Trophoblast cell (in vitro differentiated cells and primary cell): ENCODE data around the gene STAB2.
"Not testable (repeated sequence)": the region's sequence is repeated elsewhere in the genome, so short reads cannot be mapped to it uniquely, and the experiment has no call there.

Experiments
- DNase-seq, 2 donors: peaks; one replicate each; pipeline ENCODE4 v3.0.0-alpha.2; 2016
- H2AFZ ChIP-seq: 2 replicates; pipeline ENCODE4 v1.6.1; 2013; ENCODE audit warnings: low read length, moderate library complexity, mild to moderate bottlenecking; ENCODE audit not compliant: insufficient read depth, poor library complexity
- H2AK5ac ChIP-seq: 2 replicates; pipeline ENCODE4 v1.6.1; 2013; ENCODE audit warnings: mild to moderate bottlenecking, low read length
- H2BK120ac ChIP-seq: 2 replicates; pipeline ENCODE4 v1.6.1; 2013; ENCODE audit warnings: low read length, mild to moderate bottlenecking, moderate library complexity; ENCODE audit not compliant: insufficient read depth, poor library complexity
- H2BK12ac ChIP-seq: 2 replicates; pipeline ENCODE4 v1.6.1; 2013; ENCODE audit warnings: mild to moderate bottlenecking, low read length, moderate library complexity
- H2BK5ac ChIP-seq: 2 replicates; pipeline ENCODE4 v1.6.1; 2013; ENCODE audit warnings: low read length, low read depth, moderate library complexity, mild to moderate bottlenecking; ENCODE audit not compliant: poor library complexity
- H3K14ac ChIP-seq: 2 replicates; pipeline ENCODE4 v1.6.1; 2013; ENCODE audit warnings: mild to moderate bottlenecking, low read length
- H3K18ac ChIP-seq: 2 replicates; pipeline ENCODE4 v1.6.1; 2013; ENCODE audit warnings: mild to moderate bottlenecking, low read length
- H3K23ac ChIP-seq: 2 replicates; pipeline ENCODE4 v1.6.1; 2013; ENCODE audit warnings: low read length
- H3K27ac ChIP-seq: 2 replicates; pipeline ENCODE4 v1.5.1; 2013; ENCODE audit warnings: low read depth, mild to moderate bottlenecking, inconsistent platforms, low read length, moderate library complexity
- H3K27me3 ChIP-seq: 2 replicates; pipeline ENCODE4 v1.6.1; 2013; ENCODE audit warnings: inconsistent platforms, mild to moderate bottlenecking, low read length, moderate library complexity; ENCODE audit not compliant: insufficient read depth
- H3K36me3 ChIP-seq, 2 experiments: 1 replicate in 1 of 2; 2 replicates in 1 of 2; pipeline ENCODE4 v1.6.1; 2013; ENCODE audit warnings: low read length in 2 of 2, mild to moderate bottlenecking in 2 of 2, moderate library complexity in 1 of 2; ENCODE audit not compliant: insufficient read depth in 2 of 2, control insufficient read depth in 1 of 2
- H3K4ac ChIP-seq: 2 replicates; pipeline ENCODE4 v1.6.1; 2013; ENCODE audit warnings: low read depth, mild to moderate bottlenecking, low read length, moderate library complexity
- H3K4me1 ChIP-seq, 2 experiments: 1 replicate in 1 of 2; 2 replicates in 1 of 2; pipeline ENCODE4 v1.6.1; 2013; ENCODE audit warnings: low read length in 2 of 2, mild to moderate bottlenecking in 2 of 2, moderate library complexity in 1 of 2; ENCODE audit not compliant: insufficient read depth in 2 of 2, control insufficient read depth in 1 of 2
- H3K4me2 ChIP-seq: 2 replicates; pipeline ENCODE4 v1.6.1; 2013; ENCODE audit warnings: inconsistent platforms, mild to moderate bottlenecking, low read length, moderate library complexity
- H3K4me3 ChIP-seq: 2 replicates; pipeline ENCODE4 v1.5.1; 2013; ENCODE audit warnings: mild to moderate bottlenecking, low read depth, low read length, inconsistent platforms
- H3K79me1 ChIP-seq: one replicate; pipeline ENCODE4 v1.6.1; 2013; ENCODE audit warnings: low read length
- H3K79me2 ChIP-seq: 2 replicates; pipeline ENCODE4 v1.6.1; 2013; ENCODE audit warnings: low read length, mild to moderate bottlenecking; ENCODE audit not compliant: control insufficient read depth, insufficient read depth, poor library complexity
- H3K9ac ChIP-seq: 2 replicates; pipeline ENCODE4 v1.6.1; 2013; ENCODE audit warnings: mild to moderate bottlenecking, low read length
- H3K9me3 ChIP-seq: 2 replicates; pipeline ENCODE4 v1.6.1; 2013; ENCODE audit warnings: low read depth, mild to moderate bottlenecking, control low read depth, inconsistent platforms, low read length; ENCODE audit not compliant: insufficient read depth
- H4K12ac ChIP-seq: 2 replicates; pipeline ENCODE4 v1.6.1; 2013; ENCODE audit warnings: low read depth, mild to moderate bottlenecking, low read length, moderate library complexity
- H4K8ac ChIP-seq: 2 replicates; pipeline ENCODE4 v1.6.1; 2013; ENCODE audit warnings: low read depth, mild to moderate bottlenecking, low read length, moderate library complexity
- H4K91ac ChIP-seq: one replicate; pipeline ENCODE4 v1.6.1; 2013; ENCODE audit warnings: low read depth, mild to moderate bottlenecking, low read length, moderate library complexity
- WGBS: extraction: QIAGEN DNeasy Blood & Tissue Kit; methylation state at CpG from one replicate; pipeline ENCODE4 v1.1.7; 2013; ENCODE audit warnings: missing lambda C conversion rate; ENCODE audit not compliant: insufficient read length, insufficient coverage; ENCODE audit errors: extremely low coverage; 5-methylcytosine and 5-hydroxymethylcytosine counted together

The STAB2 gene

DNA sequence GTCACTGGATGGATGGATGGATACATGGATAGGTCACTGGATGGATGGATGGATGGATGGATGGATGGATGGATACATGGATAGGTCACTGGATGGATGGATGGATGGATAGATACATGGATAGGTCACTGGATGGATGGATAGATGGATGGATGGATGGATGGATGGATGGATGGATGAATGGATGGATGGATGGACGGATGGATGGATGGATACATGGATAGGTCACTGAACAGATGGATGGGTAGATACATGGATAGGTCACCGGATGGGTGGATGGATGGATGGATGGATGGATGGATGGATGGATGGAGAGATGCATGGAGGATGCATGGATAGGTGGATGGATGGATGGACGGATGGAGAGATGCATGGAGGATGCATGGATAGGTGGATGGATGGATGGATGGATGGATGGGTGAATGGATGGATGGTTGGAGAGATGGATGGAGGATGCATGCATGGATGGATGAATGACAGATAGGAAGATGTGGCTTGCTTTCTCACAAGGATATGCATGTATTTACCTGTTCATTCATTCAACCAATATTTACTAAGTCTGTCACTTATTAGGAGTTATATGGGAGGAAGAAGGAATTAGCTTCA is 66.6 kb downstream of the STAB2 start:
- H3K27ac ChIP-seq, H2AK5ac ChIP-seq, H4K12ac ChIP-seq, H4K8ac ChIP-seq, H2BK120ac ChIP-seq, H2BK5ac ChIP-seq, H3K14ac ChIP-seq, H3K79me1 ChIP-seq, H3K18ac ChIP-seq, H3K4me2 ChIP-seq, H3K9me3 ChIP-seq, H3K36me3 ChIP-seq, DNase-seq, H3K27me3 ChIP-seq, H3K4ac ChIP-seq, H2BK12ac ChIP-seq, H3K9ac ChIP-seq, H4K91ac ChIP-seq, H3K23ac ChIP-seq, H2AFZ ChIP-seq, H3K79me2 ChIP-seq, H3K4me3 ChIP-seq: not testable (repeated sequence)
- H3K4me1 ChIP-seq = peaks cover 14 to 19% of the 10 kb centered on the region in 2 experiments
- no CpG with 5 or more reads among the region's 3 CpGs for WGBS

DNA sequence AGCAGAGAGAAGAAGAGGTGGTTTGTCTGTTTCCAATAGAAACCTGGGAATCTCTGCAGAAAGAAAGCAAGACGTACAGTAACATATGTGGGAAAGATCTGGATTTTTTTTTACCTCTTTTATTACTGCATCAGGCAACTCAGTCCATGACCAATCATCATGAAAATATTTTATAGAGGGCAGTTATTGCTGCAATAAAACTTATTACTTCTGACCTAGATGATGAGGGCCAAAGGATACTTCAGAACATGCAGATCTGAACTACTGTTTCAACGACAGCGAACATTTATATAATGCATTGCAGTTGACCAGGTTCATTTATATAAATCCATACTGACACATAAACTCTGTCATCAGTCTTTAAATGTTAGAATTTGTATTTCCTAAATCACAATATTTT is 67.7 kb downstream of the STAB2 start:
- Histone ChIP-seq H2AFZ (no peak overlapping the region), H4K91ac (no peak overlapping the region), H3K79me1 (peaks cover 3% of the 10 kb centered on the region), H3K4me3 (no peak overlapping the region), H3K79me2 (no peaks in the 10 kb centered on the region), H3K23ac (no peak overlapping the region), H4K8ac (no peak overlapping the region), H3K4me1 (peaks cover 9 to 11% of the 10 kb centered on the region in 2 experiments), H3K4ac (no peak overlapping the region), H3K14ac (no peak overlapping the region), H2BK5ac (no peak overlapping the region), H3K27ac (no peak overlapping the region), H4K12ac (no peak overlapping the region), H3K18ac (no peak overlapping the region), H3K36me3 (no peaks in the 10 kb centered on the region), H3K9ac (no peak overlapping the region), H3K4me2 (no peak overlapping the region), H2BK120ac (no peak overlapping the region), H3K27me3 (no peaks in the 10 kb centered on the region), H2BK12ac (no peak overlapping the region), H2AK5ac (no peak overlapping the region), H3K9me3 (no peaks in the 10 kb centered on the region)
- no peak for DNase-seq
- WGBS = no CpG with 5 or more reads among the region's 3 CpGs

DNA sequence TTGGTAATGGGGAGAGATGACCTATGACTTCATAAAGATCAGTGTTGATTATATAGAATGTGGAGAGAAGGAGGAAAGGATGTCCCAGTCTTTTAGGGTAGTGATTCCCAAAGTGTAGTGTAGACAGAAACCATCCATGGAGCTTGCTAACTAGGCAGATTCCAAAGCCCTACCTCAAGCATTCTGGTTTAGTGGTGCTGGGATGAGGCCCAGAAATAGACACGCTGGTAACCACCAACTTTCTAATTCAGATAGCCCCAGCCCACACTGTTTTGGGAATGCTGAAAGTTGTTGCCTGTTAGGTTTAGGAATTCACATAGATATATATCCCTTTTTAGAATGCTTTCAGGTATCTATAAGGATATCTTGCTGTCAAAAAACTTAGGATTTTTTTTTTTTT is 69.2 kb downstream of the STAB2 start:
- Histone ChIP-seq H3K9ac (no peak overlapping the region), H4K91ac (no peak overlapping the region), H3K36me3 (no peaks in the 10 kb centered on the region), H3K79me1 (no peaks in the 10 kb centered on the region), H3K4ac (no peak overlapping the region), H3K9me3 (no peaks in the 10 kb centered on the region), H2AFZ (no peak overlapping the region), H3K18ac (no peak overlapping the region), H3K4me3 (no peak overlapping the region), H3K79me2 (no peaks in the 10 kb centered on the region), H2BK12ac (no peak overlapping the region), H2AK5ac (no peak overlapping the region), H3K14ac (no peak overlapping the region), H3K23ac (no peak overlapping the region), H3K27ac (no peak overlapping the region), H3K27me3 (no peaks in the 10 kb centered on the region), H2BK120ac (no peak overlapping the region), H4K8ac (no peak overlapping the region), H3K4me2 (no peak overlapping the region), H2BK5ac (no peak overlapping the region), H4K12ac (no peak overlapping the region), H3K4me1 (peaks cover 5 to 7% of the 10 kb centered on the region in 2 experiments)
- no peak for DNase-seq
- WGBS = no CpG with 5 or more reads among the region's 1 CpG

DNA sequence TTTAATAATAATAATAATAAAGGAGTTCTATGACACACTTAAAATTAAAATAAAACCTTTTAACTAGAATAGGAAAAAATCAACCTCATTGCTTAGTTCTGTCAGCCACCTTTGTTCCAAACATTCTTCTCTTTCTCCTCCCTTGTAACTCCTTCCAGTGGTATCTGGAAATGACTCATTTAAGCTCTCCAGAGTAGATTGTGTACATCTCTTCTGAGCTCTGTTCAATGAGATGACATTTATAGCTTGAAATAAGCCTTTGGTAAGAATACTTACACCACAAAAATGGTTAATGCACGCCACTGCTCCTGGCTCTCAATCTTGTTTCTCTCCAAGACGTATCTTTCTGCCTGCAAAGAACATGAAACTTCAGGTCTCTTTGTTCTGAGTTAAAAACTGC is 70.3 kb downstream of the STAB2 start:
- Histone ChIP-seq H3K14ac (no peak overlapping the region), H3K18ac (no peak overlapping the region), H3K4me3 (no peak overlapping the region), H3K9me3 (no peaks in the 10 kb centered on the region), H2BK120ac (no peak overlapping the region), H2BK5ac (no peak overlapping the region), H3K79me2 (no peaks in the 10 kb centered on the region), H3K4me1 (peaks cover 5 to 7% of the 10 kb centered on the region in 2 experiments), H2AFZ (no peak overlapping the region), H2BK12ac (no peak overlapping the region), H3K27me3 (no peaks in the 10 kb centered on the region), H2AK5ac (no peak overlapping the region), H3K4me2 (no peak overlapping the region), H4K8ac (no peak overlapping the region), H3K79me1 (no peaks in the 10 kb centered on the region), H3K9ac (no peak overlapping the region), H4K12ac (no peak overlapping the region), H3K27ac (no peak overlapping the region), H3K4ac (no peak overlapping the region), H3K36me3 (no peaks in the 10 kb centered on the region), H4K91ac (no peak overlapping the region), H3K23ac (no peak overlapping the region)
- no CpG with 5 or more reads among the region's 2 CpGs for WGBS
- DNase-seq = peak in 1 of 2 donors; percentile 28
